Measurements from ENCODE around the gene KCNMB2.

KCNMB2 gene

GRCh38 chr3:178880274-178880673 is 344.0 kb downstream of the KCNMB2 start:
- no peak for ATAC-seq
- DNase-seq = no peak
